ENCODE data around the gene GATAD2B.

Gene GATAD2B

GRCh38 chr1:153926405-153926804, 3.6 kb upstream of the GATAD2B start:
- Histone ChIP-seq H3K27ac (ENCODE audit: poor library complexity, severe bottlenecking) (no peak overlapping the region), H3K9me3 (ENCODE audit: severe bottlenecking) (no peaks in the 10 kb centered on the region), H3K27me3 (ENCODE audit: insufficient read depth, poor library complexity, severe bottlenecking) (no peaks in the 10 kb centered on the region), H3K4me1 (ENCODE audit: insufficient read depth, poor library complexity, severe bottlenecking) (no peaks in the 10 kb centered on the region), H3K36me3 (ENCODE audit: low read depth) (peaks cover 9% of the 10 kb centered on the region; the same call in 1 of the 2 replicates), H3K4me3 (ENCODE audit: severe bottlenecking) (no peak overlapping the region)
- TF ChIP-seq, protein P1, sequence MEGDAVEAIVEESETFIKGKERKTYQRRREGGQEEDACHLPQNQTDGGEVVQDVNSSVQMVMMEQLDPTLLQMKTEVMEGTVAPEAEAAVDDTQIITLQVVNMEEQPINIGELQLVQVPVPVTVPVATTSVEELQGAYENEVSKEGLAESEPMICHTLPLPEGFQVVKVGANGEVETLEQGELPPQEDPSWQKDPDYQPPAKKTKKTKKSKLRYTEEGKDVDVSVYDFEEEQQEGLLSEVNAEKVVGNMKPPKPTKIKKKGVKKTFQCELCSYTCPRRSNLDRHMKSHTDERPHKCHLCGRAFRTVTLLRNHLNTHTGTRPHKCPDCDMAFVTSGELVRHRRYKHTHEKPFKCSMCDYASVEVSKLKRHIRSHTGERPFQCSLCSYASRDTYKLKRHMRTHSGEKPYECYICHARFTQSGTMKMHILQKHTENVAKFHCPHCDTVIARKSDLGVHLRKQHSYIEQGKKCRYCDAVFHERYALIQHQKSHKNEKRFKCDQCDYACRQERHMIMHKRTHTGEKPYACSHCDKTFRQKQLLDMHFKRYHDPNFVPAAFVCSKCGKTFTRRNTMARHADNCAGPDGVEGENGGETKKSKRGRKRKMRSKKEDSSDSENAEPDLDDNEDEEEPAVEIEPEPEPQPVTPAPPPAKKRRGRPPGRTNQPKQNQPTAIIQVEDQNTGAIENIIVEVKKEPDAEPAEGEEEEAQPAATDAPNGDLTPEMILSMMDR (IDR thresholded peaks at IDR 0.05; ENCODE audit: poor library complexity, severe bottlenecking), result no peak
- ATAC-seq (ENCODE audit: low read depth), result no peak
- no peak for DNase-seq (ENCODE audit: low spot score)

DNA sequence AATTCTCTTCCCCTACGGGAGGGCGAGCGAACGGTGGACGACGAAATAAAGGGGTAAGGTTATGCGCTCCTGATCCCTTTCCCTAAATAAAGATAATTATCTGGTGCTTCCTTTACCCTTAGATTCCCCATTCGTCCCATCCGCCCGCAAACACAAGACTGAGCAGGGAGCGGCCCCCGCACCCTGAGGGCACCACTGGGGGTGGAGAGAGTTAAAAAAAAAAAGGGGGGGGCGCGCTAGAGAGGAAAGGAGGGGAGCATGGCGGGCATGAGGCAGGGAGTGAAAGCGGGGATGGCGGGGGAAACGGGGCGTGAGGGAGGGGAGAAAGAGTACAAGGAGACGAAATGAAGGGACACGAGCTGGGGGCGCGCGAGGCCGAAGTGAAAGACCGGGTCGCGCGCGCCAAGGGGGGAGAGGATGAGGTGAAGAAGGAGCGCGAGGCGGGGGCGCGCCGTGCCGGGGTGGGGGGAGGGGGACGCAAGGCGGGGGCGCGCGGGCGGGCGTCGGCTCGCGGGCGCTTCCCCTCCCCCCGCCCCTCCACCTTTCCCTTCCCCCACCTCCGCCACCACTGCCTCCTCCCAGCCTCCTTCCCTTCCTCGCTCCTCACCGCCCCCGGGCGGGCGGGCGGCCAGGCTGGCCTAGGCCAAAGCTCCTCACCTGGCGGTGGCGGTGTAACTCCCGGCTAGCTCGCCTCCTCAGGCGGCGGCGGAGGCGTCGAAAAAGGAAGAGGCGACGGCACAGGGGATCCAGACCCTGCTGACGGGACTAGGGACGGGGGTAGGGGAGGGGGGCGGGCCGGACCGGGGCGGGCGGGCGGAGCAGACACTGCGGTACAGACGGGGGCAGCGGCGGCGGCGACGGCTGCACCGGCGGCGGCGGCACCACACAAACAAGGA, 448 bp downstream of the GATAD2B start:
- Histone ChIP-seq H3K27ac (ENCODE audit: poor library complexity, severe bottlenecking) (peak overlapping the region; percentile 82), H3K4me3 (ENCODE audit: severe bottlenecking) (peak overlapping the region; percentile 55), H3K9me3 (ENCODE audit: severe bottlenecking) (no peaks in the 10 kb centered on the region), H3K36me3 (ENCODE audit: low read depth) (peaks cover 22% of the 10 kb centered on the region), H3K4me1 (ENCODE audit: insufficient read depth, poor library complexity, severe bottlenecking) (peaks cover 11% of the 10 kb centered on the region), H3K27me3 (ENCODE audit: insufficient read depth, poor library complexity, severe bottlenecking) (no peaks in the 10 kb centered on the region)
- DNase-seq (ENCODE audit: low spot score) (no peak), ATAC-seq (ENCODE audit: low read depth) (peak; percentile 39)
- TF ChIP-seq, protein P1 (IDR thresholded peaks at IDR 0.05; ENCODE audit: poor library complexity, severe bottlenecking), result no peak

GRCh38 chr1:153921803-153922075, 1.0 kb downstream of the GATAD2B start:
- Histone ChIP-seq H3K4me3 (ENCODE audit: severe bottlenecking) (peak overlapping the region; percentile 55), H3K9me3 (ENCODE audit: severe bottlenecking) (no peaks in the 10 kb centered on the region), H3K27ac (ENCODE audit: poor library complexity, severe bottlenecking) (peak overlapping the region; percentile 82), H3K36me3 (ENCODE audit: low read depth) (peaks cover 22% of the 10 kb centered on the region), H3K4me1 (ENCODE audit: insufficient read depth, poor library complexity, severe bottlenecking) (peaks cover 11% of the 10 kb centered on the region), H3K27me3 (ENCODE audit: insufficient read depth, poor library complexity, severe bottlenecking) (no peaks in the 10 kb centered on the region)
- ATAC-seq (ENCODE audit: low read depth) (no peak), DNase-seq (ENCODE audit: low spot score) (no peak)
- TF ChIP-seq, protein P1 (IDR thresholded peaks at IDR 0.05; ENCODE audit: poor library complexity, severe bottlenecking), result no peak

DNA sequence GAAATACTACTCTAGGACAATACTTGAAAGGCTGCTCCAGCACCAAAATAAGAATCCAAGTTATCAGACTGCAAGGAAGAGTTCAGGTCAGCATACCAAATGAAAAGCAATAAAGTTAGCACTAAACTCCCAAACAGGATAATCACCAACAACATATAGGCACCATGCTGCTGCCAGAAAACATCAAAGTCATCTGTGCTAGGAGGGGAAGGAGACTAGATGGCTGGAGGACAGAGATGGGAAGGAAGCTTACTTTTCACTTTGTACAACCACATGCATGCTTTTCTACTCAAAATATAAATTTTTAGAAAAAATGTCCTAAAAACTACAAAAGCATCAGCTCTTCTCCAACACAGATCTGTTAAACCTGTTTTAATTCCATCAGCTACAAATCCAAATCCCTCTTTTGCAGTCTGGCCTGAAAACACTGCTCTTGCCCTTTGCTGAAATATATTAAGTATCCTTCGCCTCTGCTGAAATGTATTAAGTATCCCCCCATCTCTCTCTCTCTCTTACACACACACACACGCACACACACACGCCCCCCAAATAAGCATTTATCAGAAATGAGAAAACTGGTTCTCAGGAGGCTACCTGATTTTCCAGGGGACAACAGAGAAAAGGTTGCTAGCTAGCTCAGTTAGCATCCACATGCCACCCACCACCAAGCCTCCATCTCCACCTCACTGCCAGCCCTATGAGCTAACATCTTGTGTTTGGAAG, 1.5 kb downstream of the GATAD2B start:
- Histone ChIP-seq H3K4me1 (ENCODE audit: insufficient read depth, poor library complexity, severe bottlenecking) (peaks cover 11% of the 10 kb centered on the region), H3K4me3 (ENCODE audit: severe bottlenecking) (peak overlapping the region; percentile 55), H3K9me3 (ENCODE audit: severe bottlenecking) (no peaks in the 10 kb centered on the region), H3K27me3 (ENCODE audit: insufficient read depth, poor library complexity, severe bottlenecking) (no peaks in the 10 kb centered on the region), H3K36me3 (ENCODE audit: low read depth) (peaks cover 26% of the 10 kb centered on the region), H3K27ac (ENCODE audit: poor library complexity, severe bottlenecking) (peak overlapping the region; percentile 82)
- DNase-seq (ENCODE audit: low spot score) (no peak), ATAC-seq (ENCODE audit: low read depth) (no peak)
- TF ChIP-seq, protein P1 (IDR thresholded peaks at IDR 0.05; ENCODE audit: poor library complexity, severe bottlenecking), result no peak
